Panc1 (cell line): ENCODE data around the gene KCTD5.

Experiments
- CTCF ChIP-seq: fragments of 450-650 bp; IDR thresholded peaks from 2 replicates; pipeline ENCODE4 v1.5.1; 2017; ENCODE audit warnings: mild to moderate bottlenecking
- POLR2AphosphoS5 ChIP-seq: IDR thresholded peaks from 2 replicates; pipeline ENCODE4 v1.6.1; 2012; ENCODE audit warnings: mild to moderate bottlenecking, low read depth, low read length, moderate library complexity
- SIN3A ChIP-seq: IDR thresholded peaks from 2 replicates; pipeline ENCODE4 v1.6.1; 2012; ENCODE audit warnings: low read depth, mild to moderate bottlenecking, low read length, moderate library complexity, borderline replicate concordance; ENCODE audit not compliant: insufficient read depth
- TCF7L2 ChIP-seq: IDR thresholded peaks from 2 replicates; pipeline ENCODE4 v1.6.1; 2011; ENCODE audit warnings: mild to moderate bottlenecking, low read depth, low read length, inconsistent platforms
- TF ChIP-seq, protein P1 (sequence below), 2 experiments: IDR thresholded peaks; 2 replicates each; pipeline ENCODE4 v1.6.1; 2011 to 2012; ENCODE audit warnings: low read depth in 2 of 2, control low read depth in 1 of 2, low read length in 1 of 2, mild to moderate bottlenecking in 1 of 2, moderate library complexity in 1 of 2; ENCODE audit not compliant: insufficient read depth in 1 of 2

- TF ChIP-seq, protein P1, sequence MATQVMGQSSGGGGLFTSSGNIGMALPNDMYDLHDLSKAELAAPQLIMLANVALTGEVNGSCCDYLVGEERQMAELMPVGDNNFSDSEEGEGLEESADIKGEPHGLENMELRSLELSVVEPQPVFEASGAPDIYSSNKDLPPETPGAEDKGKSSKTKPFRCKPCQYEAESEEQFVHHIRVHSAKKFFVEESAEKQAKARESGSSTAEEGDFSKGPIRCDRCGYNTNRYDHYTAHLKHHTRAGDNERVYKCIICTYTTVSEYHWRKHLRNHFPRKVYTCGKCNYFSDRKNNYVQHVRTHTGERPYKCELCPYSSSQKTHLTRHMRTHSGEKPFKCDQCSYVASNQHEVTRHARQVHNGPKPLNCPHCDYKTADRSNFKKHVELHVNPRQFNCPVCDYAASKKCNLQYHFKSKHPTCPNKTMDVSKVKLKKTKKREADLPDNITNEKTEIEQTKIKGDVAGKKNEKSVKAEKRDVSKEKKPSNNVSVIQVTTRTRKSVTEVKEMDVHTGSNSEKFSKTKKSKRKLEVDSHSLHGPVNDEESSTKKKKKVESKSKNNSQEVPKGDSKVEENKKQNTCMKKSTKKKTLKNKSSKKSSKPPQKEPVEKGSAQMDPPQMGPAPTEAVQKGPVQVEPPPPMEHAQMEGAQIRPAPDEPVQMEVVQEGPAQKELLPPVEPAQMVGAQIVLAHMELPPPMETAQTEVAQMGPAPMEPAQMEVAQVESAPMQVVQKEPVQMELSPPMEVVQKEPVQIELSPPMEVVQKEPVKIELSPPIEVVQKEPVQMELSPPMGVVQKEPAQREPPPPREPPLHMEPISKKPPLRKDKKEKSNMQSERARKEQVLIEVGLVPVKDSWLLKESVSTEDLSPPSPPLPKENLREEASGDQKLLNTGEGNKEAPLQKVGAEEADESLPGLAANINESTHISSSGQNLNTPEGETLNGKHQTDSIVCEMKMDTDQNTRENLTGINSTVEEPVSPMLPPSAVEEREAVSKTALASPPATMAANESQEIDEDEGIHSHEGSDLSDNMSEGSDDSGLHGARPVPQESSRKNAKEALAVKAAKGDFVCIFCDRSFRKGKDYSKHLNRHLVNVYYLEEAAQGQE (IDR thresholded peaks at IDR 0.05; ENCODE audit: insufficient read depth in 1 of 2, low read depth in 2 of 2, low read length in 1 of 2): no peak
- TF ChIP-seq CTCF: no peak
- TF ChIP-seq POLR2AphosphoS5: no peak
- TF ChIP-seq TCF7L2: no peak
- no peak for TF ChIP-seq SIN3A
These were observed 22.1 kb downstream of the KCTD5 start for GRCh38 chr16:2704166-2704982.
